Thyroid gland (tissue), 4 donors: ENCODE results near the gene WHRN. TPM values are rescaled to one million over a fixed set of nuclear protein-coding genes. Genes with fewer than 3 reads are reported as not detected.
A peak's percentile ranks its signal among the peaks of the same experiment; 100 is the strongest.

Experiments used
- DNase-seq, 2 donors: peaks; one replicate each; pipeline ENCODE4 v3.0.0-alpha.2; 2019
- H3K27ac ChIP-seq, 3 donors: fragments of 200-600 bp; sonication (generic); 1 replicate in 2 of 3; 2 replicates in 1 of 3; pipeline ENCODE4 v1.5.1; 2016 to 2019; ENCODE audit warnings: mild to moderate bottlenecking in 1 of 3, moderate library complexity in 1 of 3
- H3K27me3 ChIP-seq: fragments of 200-600 bp; sonication (generic); one replicate; pipeline ENCODE4 v1.5.1; 2019
- H3K36me3 ChIP-seq, 2 donors: fragments of 200-600 bp; sonication (generic); one replicate each; pipeline ENCODE4 v1.5.1; 2016 to 2019
- H3K4me1 ChIP-seq, 2 donors: fragments of 200-600 bp; sonication (generic); one replicate each; pipeline ENCODE4 v1.5.1; 2017 to 2019
- H3K4me3 ChIP-seq, 3 donors: fragments of 200-600 bp; sonication (generic); replicated peaks in 1 of 3; 1 replicate in 2 of 3; 2 replicates in 1 of 3; pipeline ENCODE4 v1.5.1; 2016; ENCODE audit warnings: mild to moderate bottlenecking in 1 of 3
- H3K9me3 ChIP-seq: fragments of 200-600 bp; sonication (generic); one replicate; pipeline ENCODE4 v1.5.1; 2017
- POLR2A ChIP-seq, 2 donors: fragments of 450-650 bp; IDR thresholded peaks; one replicate each; pipeline ENCODE4 v1.6.1; 2017; ENCODE audit warnings: antibody characterized with exemption in 2 of 2, mild to moderate bottlenecking in 2 of 2, moderate library complexity in 1 of 2
- WGBS, 2 donors: methylation state at CpG; one replicate each; pipeline ENCODE4 v1.1.5; 2017; 5-methylcytosine and 5-hydroxymethylcytosine counted together
- intact Hi-C: fragments of 100-400 bp; cut with DNase I; formaldehyde crosslinking; loops from one replicate; pipeline ENCODE4 v1.15.1; 2023
- total RNA-seq, 4 donors: library from RNA; depleted of rRNA; stranded (reverse); fragments of >200 nt; gene quantifications; one replicate each; pipeline ENCODE4 v1.2.3, GENCODE V29; 2016
- TF ChIP-seq, protein P1 (sequence below), 6 experiments: fragments of 200-600 bp in 3 of 6; fragments of 450-650 bp in 3 of 6; sonication (generic) in 3 of 6; IDR thresholded peaks; one replicate each; pipeline ENCODE4 v1.5.1; 2016 to 2019; ENCODE audit warnings: antibody characterized with exemption in 6 of 6, mild to moderate bottlenecking in 2 of 6, inconsistent platforms in 1 of 6, moderate library complexity in 1 of 6

Gene WHRN
- total RNA-seq = 10 to 100 TPM in 2 of 4 donors, 1 to 10 TPM in 2; 7.4 to 13.0 (median 10.9) TPM

DNA sequence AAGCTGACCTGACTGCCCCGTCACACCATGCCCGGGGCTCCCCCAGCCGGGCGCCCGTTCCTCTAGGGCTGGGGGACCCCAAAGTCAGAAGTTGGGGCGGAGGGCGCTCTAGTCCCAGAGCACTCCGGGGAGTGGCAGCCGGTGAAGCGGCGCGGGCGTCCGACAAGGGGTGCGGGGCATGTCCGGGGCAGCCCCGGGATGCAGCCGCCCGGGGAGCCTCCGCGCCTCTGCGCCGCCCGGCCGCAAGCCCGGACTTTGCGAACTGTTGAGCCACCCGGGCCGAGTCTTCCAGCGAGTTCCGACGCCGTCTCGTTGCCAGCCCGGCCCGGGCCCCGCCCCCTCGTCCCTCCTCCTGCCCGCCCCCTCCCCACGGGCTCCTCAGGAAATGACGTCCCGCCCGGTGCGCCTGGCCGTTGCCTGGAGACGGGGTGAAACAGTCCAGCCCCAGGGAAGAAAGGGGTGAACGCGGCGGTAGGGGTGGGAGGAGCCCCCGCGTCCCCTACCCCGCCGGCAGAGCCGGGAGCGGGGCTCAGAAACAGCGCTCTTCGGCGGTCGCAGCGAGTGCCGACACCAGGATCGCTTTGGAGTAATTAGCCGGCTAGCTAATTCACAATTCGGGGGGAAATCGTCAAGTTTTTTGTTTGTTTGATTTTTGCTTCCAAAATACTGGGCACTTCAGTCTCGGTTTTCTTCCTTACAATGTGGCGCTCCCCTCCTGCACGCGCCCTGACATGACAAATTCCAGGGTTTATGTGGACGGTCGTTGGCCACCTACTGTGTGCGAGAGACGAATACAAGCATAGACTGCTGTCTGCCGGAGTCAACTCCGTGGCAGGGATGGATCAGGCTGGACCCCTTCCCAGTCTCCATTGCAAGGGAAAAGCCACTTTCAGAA lies at the start of gene WHRN:
WHRN (minus strand) TSS at position 287 of the 895 bp plus-strand sequence. CDS start 672 bp downstream, outside the sequence.
- peak in 1 of 2 donors; percentile 79 for TF ChIP-seq POLR2A (IDR thresholded peaks at IDR 0.05)
- TF ChIP-seq, protein P1, sequence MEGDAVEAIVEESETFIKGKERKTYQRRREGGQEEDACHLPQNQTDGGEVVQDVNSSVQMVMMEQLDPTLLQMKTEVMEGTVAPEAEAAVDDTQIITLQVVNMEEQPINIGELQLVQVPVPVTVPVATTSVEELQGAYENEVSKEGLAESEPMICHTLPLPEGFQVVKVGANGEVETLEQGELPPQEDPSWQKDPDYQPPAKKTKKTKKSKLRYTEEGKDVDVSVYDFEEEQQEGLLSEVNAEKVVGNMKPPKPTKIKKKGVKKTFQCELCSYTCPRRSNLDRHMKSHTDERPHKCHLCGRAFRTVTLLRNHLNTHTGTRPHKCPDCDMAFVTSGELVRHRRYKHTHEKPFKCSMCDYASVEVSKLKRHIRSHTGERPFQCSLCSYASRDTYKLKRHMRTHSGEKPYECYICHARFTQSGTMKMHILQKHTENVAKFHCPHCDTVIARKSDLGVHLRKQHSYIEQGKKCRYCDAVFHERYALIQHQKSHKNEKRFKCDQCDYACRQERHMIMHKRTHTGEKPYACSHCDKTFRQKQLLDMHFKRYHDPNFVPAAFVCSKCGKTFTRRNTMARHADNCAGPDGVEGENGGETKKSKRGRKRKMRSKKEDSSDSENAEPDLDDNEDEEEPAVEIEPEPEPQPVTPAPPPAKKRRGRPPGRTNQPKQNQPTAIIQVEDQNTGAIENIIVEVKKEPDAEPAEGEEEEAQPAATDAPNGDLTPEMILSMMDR (IDR thresholded peaks at IDR 0.05) = no peak
- intact Hi-C loops = loop anchor here (10.0 kb wide), 1 partner anchor 101 kb away; no protein-coding TSS in a partner anchor
- no peaks in the 10 kb centered on the region for H3K36me3 ChIP-seq
- H3K4me3 ChIP-seq = peak within 1 kb of the TSS; percentile 34 to 80 (median 77)
- 1 to 2% methylated on average over 26 to 37 of the region's 75 CpGs for WGBS, 2 donors
- peak; percentile 94 to 95 for DNase-seq
- H3K4me1 ChIP-seq = peaks cover 25 to 27% of the 10 kb centered on the region in 2 donors
- H3K27ac ChIP-seq = peak within 1 kb of the TSS; percentile 48 to 74 (median 64)
- H3K9me3 ChIP-seq = no peaks in the 10 kb centered on the region
- no peaks in the 10 kb centered on the region for H3K27me3 ChIP-seq

DNA sequence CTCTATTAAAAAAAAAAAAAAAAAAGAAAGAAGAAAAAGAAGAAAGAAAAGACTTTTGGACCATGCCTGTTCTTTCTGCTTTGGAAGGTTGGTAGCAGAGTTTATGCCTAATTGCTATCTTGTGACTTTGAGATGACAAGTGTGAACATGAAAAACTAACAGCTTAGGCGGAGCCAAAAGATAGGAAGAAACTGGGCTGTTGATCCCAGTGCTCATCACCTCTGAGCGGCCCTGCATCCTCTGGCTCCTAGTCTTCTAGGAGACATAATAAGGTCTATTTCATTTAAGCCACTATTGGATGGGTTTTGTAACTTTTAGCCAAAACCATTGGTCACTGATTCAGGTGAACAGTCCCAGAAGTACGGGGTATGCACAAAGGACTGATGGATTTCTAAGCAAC lies 47.9 kb upstream of the WHRN start:
- intact Hi-C loops = no loop called here
- Histone ChIP-seq H3K4me1 (peaks cover 0 to 4% of the 10 kb centered on the region in 2 donors), H3K4me3 (no peak overlapping the region), H3K27ac (no peak overlapping the region), H3K36me3 (no peaks in the 10 kb centered on the region), H3K27me3 (no peaks in the 10 kb centered on the region), H3K9me3 (no peaks in the 10 kb centered on the region)
- WGBS, 2 donors = 94% methylated on average over 3 of the region's 3 CpGs
- DNase-seq = no peak
- TF ChIP-seq POLR2A (IDR thresholded peaks at IDR 0.05) = no peak
- TF ChIP-seq, protein P1 (IDR thresholded peaks at IDR 0.05) = no peak

DNA sequence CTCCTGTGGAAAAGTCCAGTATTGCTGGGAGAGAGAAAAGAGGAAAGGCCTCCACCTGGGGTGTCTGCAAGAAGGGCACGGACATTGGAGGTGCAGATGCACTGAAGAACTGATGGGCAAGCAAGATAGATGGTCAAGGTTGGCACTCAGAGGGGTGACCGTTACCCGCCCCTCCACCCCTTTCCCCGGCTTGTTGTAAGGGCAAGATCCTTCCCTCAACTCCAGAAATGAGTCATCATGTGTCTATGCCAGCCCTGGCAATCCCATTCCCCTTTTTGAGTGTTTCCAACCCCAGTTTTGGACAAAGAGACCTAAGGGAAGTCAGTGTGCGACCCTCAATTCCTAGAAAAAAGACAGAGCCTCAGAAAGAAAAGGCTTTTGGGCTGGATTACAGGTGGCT lies 47.4 kb upstream of the WHRN start:
- Histone ChIP-seq H3K27me3 (no peaks in the 10 kb centered on the region), H3K4me1 (no peaks in the 10 kb centered on the region), H3K4me3 (no peak overlapping the region), H3K36me3 (no peaks in the 10 kb centered on the region), H3K9me3 (no peaks in the 10 kb centered on the region), H3K27ac (no peak overlapping the region)
- intact Hi-C loops = no loop called here
- 89 to 95% methylated on average over 5 of the region's 5 CpGs for WGBS, 2 donors
- TF ChIP-seq POLR2A (IDR thresholded peaks at IDR 0.05) = no peak
- TF ChIP-seq, protein P1 (IDR thresholded peaks at IDR 0.05) = no peak
- DNase-seq = no peak

DNA sequence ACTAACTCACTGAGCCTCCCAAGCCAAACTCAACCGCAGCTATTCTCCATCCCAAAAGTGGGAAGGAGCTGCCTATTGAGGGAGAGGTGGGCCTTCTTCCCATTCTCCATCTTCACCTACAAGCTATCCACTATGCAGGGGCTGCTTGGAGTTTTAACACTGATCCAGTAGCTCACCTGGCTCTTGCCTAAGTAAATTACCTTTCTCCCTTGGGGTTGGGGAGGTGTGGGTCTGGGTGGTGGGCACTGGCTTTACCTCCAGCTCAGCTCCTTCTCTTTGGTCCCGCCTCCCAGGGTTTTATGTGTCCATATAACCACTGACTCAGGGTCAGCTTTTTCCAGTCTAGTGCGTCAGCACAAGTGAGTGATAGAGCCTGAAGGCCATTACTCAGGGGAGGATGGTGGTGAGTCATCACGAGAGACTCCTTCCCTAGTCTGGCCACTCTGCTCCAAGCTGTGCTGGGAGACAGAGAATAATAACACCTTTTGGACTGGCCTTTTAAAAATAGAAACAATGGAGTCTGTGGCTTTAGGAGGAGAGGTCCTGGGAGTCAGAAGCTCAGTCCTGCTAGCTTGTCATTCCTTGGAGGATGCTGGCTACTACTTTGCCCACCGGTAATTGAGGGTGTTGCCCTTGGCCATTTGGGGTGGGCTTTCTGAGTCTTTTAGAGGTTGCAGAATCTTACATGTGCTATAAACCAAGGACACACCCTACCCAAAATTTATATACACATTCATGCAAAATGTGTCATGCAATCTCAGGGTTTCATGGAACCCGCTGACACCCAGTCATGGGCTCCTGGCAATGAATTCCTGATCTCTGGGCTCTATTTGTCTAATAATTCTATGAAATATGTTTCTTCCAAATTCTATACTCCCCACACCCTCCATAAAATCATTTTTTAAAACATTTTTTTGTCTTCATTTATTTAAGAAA lies 46.7 kb upstream of the WHRN start:
- intact Hi-C loops = no loop called here
- no peak for TF ChIP-seq POLR2A (IDR thresholded peaks at IDR 0.05)
- TF ChIP-seq, protein P1 (IDR thresholded peaks at IDR 0.05) = no peak
- Histone ChIP-seq H3K27me3 (no peaks in the 10 kb centered on the region), H3K4me3 (no peak overlapping the region), H3K4me1 (no peaks in the 10 kb centered on the region), H3K36me3 (no peaks in the 10 kb centered on the region), H3K27ac (no peak overlapping the region), H3K9me3 (no peaks in the 10 kb centered on the region)
- WGBS, 2 donors = 78% methylated on average over 6 of the region's 6 CpGs
- peak; percentile 11 to 13 for DNase-seq
